CD4-positive, alpha-beta T cell treated with Interleukin-10 for 1 hour (primary cell): ENCODE data around the gene PIP5K1B.
A peak's percentile ranks its signal among the peaks of the same experiment; 100 is the strongest.
"Not testable (repeated sequence)": the region's sequence is repeated elsewhere in the genome, so short reads cannot be mapped to it uniquely, and the experiment has no call there.

Experiments used
- DNase-seq: peaks from one replicate; pipeline ENCODE4 v3.0.0-alpha.2; 2020

PIP5K1B gene

GRCh38 chr9:68704814-68705530 lies at the start of gene PIP5K1B:
Gene PIP5K1B, plus strand, starts transcription at chr9:68705240. Its CDS starts 117,375 bp downstream, at chr9:68822615.
- DNase-seq: peak; percentile 12

DNA sequence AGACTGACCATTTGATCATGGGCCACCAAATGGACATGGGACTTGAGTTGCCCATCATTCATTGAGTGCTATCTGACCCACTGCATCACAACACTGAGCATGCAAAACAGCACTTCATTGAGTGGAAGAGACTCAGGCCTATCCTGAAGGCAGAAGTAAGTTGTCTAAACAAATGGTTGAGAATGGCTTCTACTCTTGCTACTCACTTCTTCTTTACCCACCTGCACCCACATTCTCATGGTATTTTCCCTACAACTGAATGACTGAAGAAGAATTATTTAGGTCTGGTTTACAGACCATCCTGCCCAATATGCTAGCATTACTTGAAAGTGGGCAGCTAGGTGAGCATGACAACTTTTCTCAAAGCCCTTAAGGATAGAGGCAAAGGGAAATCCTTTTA lies 41.0 kb upstream of the PIP5K1B start:
- DNase-seq: no peak

DNA sequence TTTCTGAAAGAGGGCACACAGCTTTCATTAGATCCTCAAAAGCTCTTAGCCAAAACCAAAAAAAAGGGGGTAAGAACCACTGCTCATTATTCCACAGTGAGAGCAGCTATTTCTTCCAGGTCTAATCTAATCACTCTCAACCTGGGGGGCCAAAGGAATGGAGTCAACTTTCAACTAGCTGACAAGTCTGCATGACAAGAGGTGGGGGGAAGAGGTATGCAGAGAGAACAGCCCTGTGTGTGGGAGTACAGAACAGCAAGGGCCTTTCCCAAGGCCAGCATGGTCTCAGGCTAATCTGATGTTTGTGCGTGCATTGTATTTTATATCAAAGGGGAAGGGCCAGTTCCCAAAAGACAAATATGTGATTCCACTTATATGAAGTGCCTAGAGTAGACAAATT lies 36.9 kb upstream of the PIP5K1B start:
- no peak for DNase-seq

- DNase-seq: no peak
Observed at GRCh38 chr9:68669218-68669617, 35.8 kb upstream of the PIP5K1B start.

- no peak for DNase-seq
Observed at GRCh38 chr9:68672215-68672614, 32.8 kb upstream of the PIP5K1B start.

- no peak for DNase-seq
Observed at GRCh38 chr9:68672625-68673024, 32.4 kb upstream of the PIP5K1B start.

DNA sequence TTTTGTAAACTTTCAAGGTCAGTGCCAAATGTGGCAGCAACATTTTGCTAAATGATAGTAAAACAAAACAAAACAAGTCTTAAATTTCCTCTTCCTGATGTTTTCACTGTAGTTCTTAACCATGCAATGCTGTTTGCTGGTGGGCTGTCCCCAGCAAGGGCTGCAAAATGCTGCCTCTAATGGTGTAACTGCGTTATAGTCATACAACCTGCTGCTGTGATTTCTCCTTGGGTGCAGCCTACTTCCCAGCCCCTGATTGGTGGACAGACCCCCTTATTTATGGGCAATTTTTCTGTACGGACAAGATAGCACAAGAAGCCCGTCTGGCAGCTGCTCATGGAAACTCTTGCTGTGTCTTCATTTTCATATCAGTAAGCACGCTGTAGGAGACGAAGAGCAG lies 26.6 kb upstream of the PIP5K1B start:
- no peak for DNase-seq

GRCh38 chr9:68683433-68683832 lies 21.6 kb upstream of the PIP5K1B start:
- DNase-seq: no peak

DNA sequence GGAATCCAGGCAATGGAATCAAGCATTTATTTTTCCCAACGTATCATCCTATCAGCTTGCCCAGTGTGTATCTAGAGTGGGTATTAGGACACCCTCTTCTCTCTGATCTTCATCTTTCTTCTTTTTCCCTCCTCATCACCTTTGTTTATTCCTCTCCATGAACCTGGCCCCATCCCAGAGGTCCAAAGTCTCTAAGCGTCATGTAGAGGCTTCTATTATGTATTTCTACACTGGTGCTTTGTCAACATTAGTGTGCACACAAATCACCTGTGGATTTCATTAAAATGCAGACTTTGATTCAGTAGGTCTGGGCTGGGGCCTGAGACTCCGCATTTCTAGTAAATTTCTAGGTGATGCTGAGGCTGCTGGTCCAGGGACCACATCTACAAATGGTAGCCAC lies 19.8 kb upstream of the PIP5K1B start:
- DNase-seq: no peak

DNA sequence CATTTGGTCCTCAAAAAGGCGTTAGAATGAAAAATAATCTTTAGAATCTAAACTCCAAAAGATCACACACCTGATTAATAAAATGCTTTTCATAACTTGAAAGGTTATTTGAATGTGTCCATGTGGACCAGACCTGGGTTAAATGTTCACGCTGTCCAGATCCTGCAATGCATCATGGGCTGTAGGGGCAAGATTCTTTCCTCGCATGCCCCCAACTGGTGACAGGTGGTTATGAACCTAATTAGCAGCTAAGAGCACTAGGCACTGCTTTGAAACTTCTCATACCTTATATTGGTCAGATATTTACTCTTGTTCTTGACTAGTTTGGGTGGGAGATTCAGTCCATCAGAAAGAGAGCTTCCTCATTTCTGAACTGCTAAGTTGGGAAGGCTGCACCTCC lies 19.3 kb upstream of the PIP5K1B start:
- DNase-seq: no peak

GRCh38 chr9:68690088-68690487 lies 15.0 kb upstream of the PIP5K1B start:
- DNase-seq: no peak

- no peak for DNase-seq
Observed at GRCh38 chr9:68692519-68692918, 12.5 kb upstream of the PIP5K1B start.

- DNase-seq: no peak
Observed at GRCh38 chr9:68694125-68694524, 10.9 kb upstream of the PIP5K1B start.

- DNase-seq: no peak
Observed at GRCh38 chr9:68697851-68698250, 7.2 kb upstream of the PIP5K1B start.

- no peak for DNase-seq
Observed at GRCh38 chr9:68698943-68699509, 6.0 kb upstream of the PIP5K1B start.

- not testable (repeated sequence) for DNase-seq
Observed at GRCh38 chr9:68699625-68700024, 5.4 kb upstream of the PIP5K1B start.

DNA sequence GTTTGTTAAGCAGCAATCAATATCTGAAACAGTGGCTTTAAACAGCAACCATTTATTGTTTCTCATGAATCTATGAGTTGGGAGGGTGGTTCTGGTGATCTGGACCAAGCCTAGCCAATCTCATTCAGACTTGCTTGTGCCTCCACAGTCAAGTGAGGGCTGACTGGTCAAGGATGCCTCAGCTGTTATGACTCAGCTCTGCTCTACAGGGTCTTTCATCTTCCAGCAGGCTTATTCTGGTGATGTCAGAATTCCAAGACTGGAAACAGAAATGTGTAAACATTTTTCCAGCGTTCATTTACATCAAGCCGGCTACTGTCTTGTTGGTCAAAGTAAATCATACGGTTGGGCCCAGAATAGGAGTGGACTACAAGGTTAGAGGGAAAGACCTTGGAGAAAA lies 2.5 kb upstream of the PIP5K1B start:
- no peak for DNase-seq

- no peak for DNase-seq
Observed at GRCh38 chr9:68703672-68704071, 1.4 kb upstream of the PIP5K1B start.

DNA sequence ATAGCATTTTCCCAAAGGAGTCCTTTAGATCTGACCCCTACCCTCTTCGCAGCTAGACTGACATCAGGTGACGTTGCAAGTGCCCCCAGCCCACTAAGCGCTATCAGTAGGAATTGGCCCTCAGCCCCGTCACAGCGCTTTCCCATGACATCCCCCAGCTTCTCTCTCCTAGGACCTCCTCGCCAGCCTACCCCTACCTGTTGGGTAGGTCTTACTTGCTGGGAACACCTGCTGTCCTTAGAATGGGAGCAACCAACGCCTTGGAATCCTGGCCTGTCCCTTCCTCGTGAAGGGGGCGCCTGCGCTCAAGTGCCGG lies 584 bp upstream of the PIP5K1B start:
- no peak for DNase-seq

- no peak for DNase-seq
Observed at GRCh38 chr9:68705531-68706362, 707 bp downstream of the PIP5K1B start.

- DNase-seq: no peak
Observed at GRCh38 chr9:68706363-68707201, 1.5 kb downstream of the PIP5K1B start.

DNA sequence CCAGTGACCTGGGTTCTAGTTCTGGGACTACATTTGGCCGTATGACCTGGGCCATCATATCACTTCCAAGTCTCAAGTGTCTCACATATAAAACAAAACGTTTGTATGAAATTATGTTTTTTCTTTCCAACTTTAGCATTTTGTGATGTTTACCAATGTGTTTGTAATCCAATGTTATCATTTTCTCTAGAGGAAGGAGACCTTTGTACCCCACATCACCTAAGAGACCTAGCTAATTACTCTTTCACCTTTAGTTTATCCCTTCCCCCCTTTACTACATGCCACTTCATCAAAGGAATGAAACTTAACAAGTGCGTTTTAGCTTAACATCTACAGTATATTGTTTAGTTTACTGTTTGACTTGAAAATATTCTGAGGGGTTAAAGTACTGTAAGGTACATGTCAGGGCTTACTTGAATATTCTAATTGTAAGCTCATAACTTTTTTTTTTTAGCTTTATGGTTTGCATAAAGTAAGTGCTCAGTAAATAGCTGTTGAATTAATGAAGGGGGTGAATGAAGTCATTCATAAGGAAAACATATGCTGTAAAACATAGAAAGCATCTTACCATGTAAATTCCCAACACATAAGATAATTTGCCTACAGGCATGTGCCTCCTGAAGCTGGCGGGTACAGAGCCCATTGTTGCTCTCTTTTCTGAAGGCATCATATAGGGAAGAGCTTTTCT lies 2.9 kb downstream of the PIP5K1B start:
- no peak for DNase-seq

GRCh38 chr9:68708513-68708912 lies 3.5 kb downstream of the PIP5K1B start:
- no peak for DNase-seq
